ENCODE measurements around the gene APOL3. TPM values are rescaled to one million over a fixed set of nuclear protein-coding genes. Genes with fewer than 3 reads are reported as not detected.
"Not testable (repeated sequence)": the region's sequence is repeated elsewhere in the genome, so short reads cannot be mapped to it uniquely, and the experiment has no call there.

APOL3 gene
- total RNA-seq, 1 donor from 2014 or later, result 58.2 TPM

DNA sequence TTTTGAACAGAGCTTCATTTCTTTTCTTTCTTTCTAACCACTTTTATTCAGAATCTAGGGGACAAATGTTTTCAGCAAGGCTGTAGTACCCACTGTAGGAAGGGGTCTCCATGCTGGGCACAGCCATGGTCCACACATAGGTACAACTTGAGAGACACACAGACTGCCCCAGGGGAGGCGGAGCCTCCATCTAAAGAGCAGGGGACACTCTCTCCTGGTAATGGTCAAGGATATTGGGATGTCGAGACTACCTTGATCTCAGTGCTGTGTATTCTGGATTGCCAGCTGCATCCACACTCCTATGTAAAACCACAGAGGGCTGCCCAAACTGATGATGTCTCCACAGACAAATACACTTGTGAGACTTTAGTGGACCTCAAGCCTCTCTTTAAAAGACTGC, 2.9 kb upstream of the APOL3 start:
- no peak for ATAC-seq
- Histone ChIP-seq H3K27me3 (no peaks in the 10 kb centered on the region), H3K4me1 (peaks cover 47% of the 10 kb centered on the region), H3K27ac (peak overlapping the region; percentile 52), H3K9me3 (no peaks in the 10 kb centered on the region), H3K4me3 (no peak overlapping the region), H3K36me3 (no peaks in the 10 kb centered on the region)
- TF ChIP-seq, protein P1, sequence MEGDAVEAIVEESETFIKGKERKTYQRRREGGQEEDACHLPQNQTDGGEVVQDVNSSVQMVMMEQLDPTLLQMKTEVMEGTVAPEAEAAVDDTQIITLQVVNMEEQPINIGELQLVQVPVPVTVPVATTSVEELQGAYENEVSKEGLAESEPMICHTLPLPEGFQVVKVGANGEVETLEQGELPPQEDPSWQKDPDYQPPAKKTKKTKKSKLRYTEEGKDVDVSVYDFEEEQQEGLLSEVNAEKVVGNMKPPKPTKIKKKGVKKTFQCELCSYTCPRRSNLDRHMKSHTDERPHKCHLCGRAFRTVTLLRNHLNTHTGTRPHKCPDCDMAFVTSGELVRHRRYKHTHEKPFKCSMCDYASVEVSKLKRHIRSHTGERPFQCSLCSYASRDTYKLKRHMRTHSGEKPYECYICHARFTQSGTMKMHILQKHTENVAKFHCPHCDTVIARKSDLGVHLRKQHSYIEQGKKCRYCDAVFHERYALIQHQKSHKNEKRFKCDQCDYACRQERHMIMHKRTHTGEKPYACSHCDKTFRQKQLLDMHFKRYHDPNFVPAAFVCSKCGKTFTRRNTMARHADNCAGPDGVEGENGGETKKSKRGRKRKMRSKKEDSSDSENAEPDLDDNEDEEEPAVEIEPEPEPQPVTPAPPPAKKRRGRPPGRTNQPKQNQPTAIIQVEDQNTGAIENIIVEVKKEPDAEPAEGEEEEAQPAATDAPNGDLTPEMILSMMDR (IDR thresholded peaks at IDR 0.05), result no peak
- no peak for DNase-seq
- intact Hi-C loops (cut with DNase I), result no loop called here

- no peaks in the 10 kb centered on the region for H3K36me3 ChIP-seq
- no peak for DNase-seq
- H3K4me1 ChIP-seq, result peaks cover 58% of the 10 kb centered on the region
- ATAC-seq, result no peak
- H3K9me3 ChIP-seq, result no peaks in the 10 kb centered on the region
- H3K27ac ChIP-seq, result peak overlapping the region; percentile 52
- intact Hi-C loops (cut with DNase I), result no loop called here
- H3K27me3 ChIP-seq, result no peaks in the 10 kb centered on the region
- H3K4me3 ChIP-seq, result no peak overlapping the region
- TF ChIP-seq, protein P1 (IDR thresholded peaks at IDR 0.05), result no peak
These were observed 1.8 kb upstream of the APOL3 start for GRCh38 chr22:36162127-36163034.

GRCh38 chr22:36161793-36162126, 1.2 kb upstream of the APOL3 start:
- H3K27ac ChIP-seq, result peak overlapping the region; percentile 56
- intact Hi-C loops (cut with DNase I), result not testable (repeated sequence)

GRCh38 chr22:36156515-36157419, 3.8 kb downstream of the APOL3 start:
- ATAC-seq (peak; percentile 76), DNase-seq (peak; percentile 85)
- peaks cover 84% of the 10 kb centered on the region for H3K4me1 ChIP-seq
- H3K36me3 ChIP-seq, result no peaks in the 10 kb centered on the region
- TF ChIP-seq, protein P1 (IDR thresholded peaks at IDR 0.05), result no peak
- H3K9me3 ChIP-seq, result no peaks in the 10 kb centered on the region
- peak overlapping the region; percentile 91 for H3K27ac ChIP-seq
- intact Hi-C loops (cut with DNase I), result no loop called here
- H3K4me3 ChIP-seq, result peak overlapping the region; percentile 59
- no peaks in the 10 kb centered on the region for H3K27me3 ChIP-seq

More at GRCh38 chr22:36161793-36162126, 1.2 kb upstream of the APOL3 start:
- H3K27me3 ChIP-seq, H3K4me3 ChIP-seq, H3K36me3 ChIP-seq, H3K9me3 ChIP-seq, DNase-seq, ATAC-seq: not testable (repeated sequence)
- H3K4me1 ChIP-seq, result peaks cover 58% of the 10 kb centered on the region

DNA sequence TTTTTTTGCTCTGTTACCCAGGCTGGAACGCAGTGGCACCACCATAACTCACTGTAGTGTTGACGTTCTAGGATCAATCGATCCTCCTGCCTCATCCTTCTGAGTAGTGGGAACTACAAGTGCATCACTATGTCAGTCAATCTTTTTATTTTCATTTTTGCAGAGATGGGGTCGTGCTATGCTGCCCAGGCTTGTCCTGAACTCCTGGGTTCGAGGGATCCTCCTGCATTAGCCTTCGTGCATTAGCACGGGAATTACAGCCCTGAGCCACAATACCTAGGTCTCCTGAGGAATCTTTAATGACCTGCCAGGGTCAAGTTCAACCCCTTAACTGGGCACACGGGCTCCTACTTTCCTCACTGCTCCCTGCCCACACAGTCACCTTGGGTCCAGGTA, 4.4 kb downstream of the APOL3 start:
- TF ChIP-seq, protein P1 (IDR thresholded peaks at IDR 0.05), result no peak
- no peak for ATAC-seq
- Histone ChIP-seq H3K4me3 (peak overlapping the region; percentile 59), H3K4me1 (peaks cover 85% of the 10 kb centered on the region), H3K27me3 (no peaks in the 10 kb centered on the region), H3K27ac (peak overlapping the region; percentile 91), H3K9me3 (no peaks in the 10 kb centered on the region), H3K36me3 (no peaks in the 10 kb centered on the region)
- no peak for DNase-seq
- intact Hi-C loops (cut with DNase I), result no loop called here

GRCh38 chr22:36155702-36156101, 4.9 kb downstream of the APOL3 start:
- no peaks in the 10 kb centered on the region for H3K9me3 ChIP-seq
- H3K4me1 ChIP-seq, result peaks cover 85% of the 10 kb centered on the region
- peak overlapping the region; percentile 91 for H3K27ac ChIP-seq
- intact Hi-C loops (cut with DNase I), result no loop called here
- no peaks in the 10 kb centered on the region for H3K36me3 ChIP-seq
- TF ChIP-seq, protein P1 (IDR thresholded peaks at IDR 0.05), result peak; percentile 15
- no peaks in the 10 kb centered on the region for H3K27me3 ChIP-seq
- H3K4me3 ChIP-seq, result peak overlapping the region; percentile 59
- ATAC-seq (peak; percentile 70), DNase-seq (peak; percentile 65)
